ENCODE results near the gene AMDHD1.
"Not testable (repeated sequence)": the region's sequence is repeated elsewhere in the genome, so short reads cannot be mapped to it uniquely, and the experiment has no call there.

The AMDHD1 gene

GRCh38 chr12:95963096-95963495 lies 20.0 kb downstream of the AMDHD1 start:
- no peak for DNase-seq (ENCODE audit: low read depth in 2 of 2)

GRCh38 chr12:95966287-95966870 lies 23.2 kb downstream of the AMDHD1 start:
- no peak for DNase-seq (ENCODE audit: low read depth in 2 of 2)

GRCh38 chr12:95967301-95967700 lies 24.2 kb downstream of the AMDHD1 start:
- DNase-seq (ENCODE audit: low read depth in 2 of 2), result no peak

- DNase-seq (ENCODE audit: low read depth in 2 of 2), result not testable (repeated sequence)
Measured at GRCh38 chr12:95969116-95969515, 26.0 kb downstream of the AMDHD1 start.

GRCh38 chr12:95970905-95971304 lies 27.8 kb downstream of the AMDHD1 start:
- no peak for DNase-seq (ENCODE audit: low read depth in 2 of 2)

- no peak for DNase-seq (ENCODE audit: low read depth in 2 of 2)
Measured at GRCh38 chr12:95972832-95973456, 29.8 kb downstream of the AMDHD1 start.

- DNase-seq (ENCODE audit: low read depth in 2 of 2), result no peak
Measured at GRCh38 chr12:95974358-95974757, 31.2 kb downstream of the AMDHD1 start.

GRCh38 chr12:95975491-95975890 lies 32.4 kb downstream of the AMDHD1 start:
- no peak for DNase-seq (ENCODE audit: low read depth in 2 of 2)

GRCh38 chr12:95976416-95976832 lies 33.3 kb downstream of the AMDHD1 start:
- DNase-seq (ENCODE audit: low read depth in 2 of 2), result no peak

- DNase-seq (ENCODE audit: low read depth in 2 of 2), result no peak
Measured at GRCh38 chr12:95977764-95978305, 34.7 kb downstream of the AMDHD1 start.

- DNase-seq (ENCODE audit: low read depth in 2 of 2), result no peak
Measured at GRCh38 chr12:95978351-95978750, 35.2 kb downstream of the AMDHD1 start.

- no peak for DNase-seq (ENCODE audit: low read depth in 2 of 2)
Measured at GRCh38 chr12:95978774-95979173, 35.6 kb downstream of the AMDHD1 start.

GRCh38 chr12:95980437-95980836 lies 37.3 kb downstream of the AMDHD1 start:
- DNase-seq (ENCODE audit: low read depth in 2 of 2), result no peak

GRCh38 chr12:95982602-95983001 lies 39.5 kb downstream of the AMDHD1 start:
- no peak for DNase-seq (ENCODE audit: low read depth in 2 of 2)

GRCh38 chr12:95984682-95985081 lies 41.6 kb downstream of the AMDHD1 start:
- DNase-seq (ENCODE audit: low read depth in 2 of 2), result no peak

- DNase-seq (ENCODE audit: low read depth in 2 of 2), result no peak
Measured at GRCh38 chr12:95986635-95987570, 43.8 kb downstream of the AMDHD1 start.

GRCh38 chr12:95988506-95989275 lies 45.6 kb downstream of the AMDHD1 start:
- no peak for DNase-seq (ENCODE audit: low read depth in 2 of 2)

GRCh38 chr12:95989504-95990123 lies 46.5 kb downstream of the AMDHD1 start:
- DNase-seq (ENCODE audit: low read depth in 2 of 2), result no peak

- DNase-seq (ENCODE audit: low read depth in 2 of 2), result no peak
Measured at GRCh38 chr12:95990136-95990535, 47.0 kb downstream of the AMDHD1 start.

- no peak for DNase-seq (ENCODE audit: low read depth in 2 of 2)
Measured at GRCh38 chr12:95993907-95994306, 50.8 kb downstream of the AMDHD1 start.

- no peak for DNase-seq (ENCODE audit: low read depth in 2 of 2)
Measured at GRCh38 chr12:95994476-95994875, 51.3 kb downstream of the AMDHD1 start.
